Measurements from ENCODE around the gene TEX22.

The TEX22 gene

DNA sequence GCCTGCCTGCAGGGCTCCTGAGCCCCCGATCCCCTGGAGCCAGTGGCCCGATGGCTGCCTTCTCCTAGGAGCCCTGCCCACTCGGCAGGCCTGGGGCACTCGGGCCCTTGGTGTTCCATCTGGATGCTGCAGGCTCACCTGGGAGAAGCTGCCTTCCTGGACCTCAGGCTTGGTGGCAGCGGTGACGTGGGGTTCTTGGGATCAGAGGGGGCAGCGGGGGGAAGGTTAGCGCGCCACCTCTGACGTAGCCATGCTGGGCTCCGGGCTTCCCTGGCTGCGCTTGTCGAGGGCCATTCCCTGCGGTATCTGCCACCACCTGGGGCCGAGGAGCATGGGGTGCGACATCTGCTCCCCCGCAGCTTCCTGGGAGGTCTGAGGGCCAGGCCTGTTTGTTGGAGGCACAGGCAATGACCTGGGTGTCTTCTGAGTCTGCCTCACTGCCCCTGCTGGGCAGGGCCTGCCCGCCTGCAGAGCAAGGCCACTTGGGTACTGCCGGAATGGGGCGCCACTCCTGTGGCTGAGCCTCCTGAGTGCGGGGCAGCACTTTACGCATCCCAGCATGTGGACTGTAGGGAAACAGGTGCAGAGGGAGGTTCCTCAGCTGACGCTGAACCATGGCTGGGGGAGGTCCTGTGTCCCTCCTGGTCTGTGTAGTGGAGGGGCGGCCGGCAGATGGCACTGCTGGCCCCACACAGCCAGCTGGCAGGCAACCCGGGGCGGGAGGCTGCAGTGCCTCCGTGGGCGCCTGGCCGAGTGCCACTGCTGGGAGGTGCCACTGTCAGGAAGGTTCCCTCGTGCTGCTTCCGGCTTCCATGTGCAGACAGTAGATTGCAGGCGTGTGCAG, 41.6 kb downstream of the TEX22 start:
- Histone ChIP-seq H3K9me2 (replicated peaks; ENCODE audit: insufficient read depth, low read length) (no peaks in the 10 kb centered on the region), H3K27ac (ENCODE audit: low read length) (no peak overlapping the region), H3K4me3 (ENCODE audit: low read length) (no peak overlapping the region), H3K9me3 (replicated peaks; ENCODE audit: insufficient read depth, low read length) (no peaks in the 10 kb centered on the region), H3K79me2 (ENCODE audit: low read length) (peaks cover 28% of the 10 kb centered on the region), H3K4me1 (ENCODE audit: low read length) (no peaks in the 10 kb centered on the region), H3F3A (ENCODE audit: insufficient read depth, low read length) (no peaks in the 10 kb centered on the region; the same call in 1 of the 2 replicates), H4K20me1 (ENCODE audit: insufficient read depth, low read length) (no peaks in the 10 kb centered on the region), H3K9ac (ENCODE audit: low read length) (no peak overlapping the region), H2AFZ (ENCODE audit: low read length) (no peak overlapping the region), H3K4me2 (ENCODE audit: low read depth, low read length) (no peak overlapping the region), H3K27me3 (replicated peaks; ENCODE audit: insufficient read depth, low read length) (no peaks in the 10 kb centered on the region), H3K36me3 (replicated peaks; ENCODE audit: insufficient read depth, low read length) (no peaks in the 10 kb centered on the region)
- TF ChIP-seq EZH2 (optimal IDR thresholded peaks at IDR 0.05; ENCODE audit: low read depth, low read length): no peak
- TF ChIP-seq, protein P1, sequence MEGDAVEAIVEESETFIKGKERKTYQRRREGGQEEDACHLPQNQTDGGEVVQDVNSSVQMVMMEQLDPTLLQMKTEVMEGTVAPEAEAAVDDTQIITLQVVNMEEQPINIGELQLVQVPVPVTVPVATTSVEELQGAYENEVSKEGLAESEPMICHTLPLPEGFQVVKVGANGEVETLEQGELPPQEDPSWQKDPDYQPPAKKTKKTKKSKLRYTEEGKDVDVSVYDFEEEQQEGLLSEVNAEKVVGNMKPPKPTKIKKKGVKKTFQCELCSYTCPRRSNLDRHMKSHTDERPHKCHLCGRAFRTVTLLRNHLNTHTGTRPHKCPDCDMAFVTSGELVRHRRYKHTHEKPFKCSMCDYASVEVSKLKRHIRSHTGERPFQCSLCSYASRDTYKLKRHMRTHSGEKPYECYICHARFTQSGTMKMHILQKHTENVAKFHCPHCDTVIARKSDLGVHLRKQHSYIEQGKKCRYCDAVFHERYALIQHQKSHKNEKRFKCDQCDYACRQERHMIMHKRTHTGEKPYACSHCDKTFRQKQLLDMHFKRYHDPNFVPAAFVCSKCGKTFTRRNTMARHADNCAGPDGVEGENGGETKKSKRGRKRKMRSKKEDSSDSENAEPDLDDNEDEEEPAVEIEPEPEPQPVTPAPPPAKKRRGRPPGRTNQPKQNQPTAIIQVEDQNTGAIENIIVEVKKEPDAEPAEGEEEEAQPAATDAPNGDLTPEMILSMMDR (IDR thresholded peaks at IDR 0.05; ENCODE audit: low read length): no peak
- TF ChIP-seq EZH2phosphoT487 (IDR thresholded peaks at IDR 0.05; ENCODE audit: low read length): no peak
- no peak for DNase-seq

DNA sequence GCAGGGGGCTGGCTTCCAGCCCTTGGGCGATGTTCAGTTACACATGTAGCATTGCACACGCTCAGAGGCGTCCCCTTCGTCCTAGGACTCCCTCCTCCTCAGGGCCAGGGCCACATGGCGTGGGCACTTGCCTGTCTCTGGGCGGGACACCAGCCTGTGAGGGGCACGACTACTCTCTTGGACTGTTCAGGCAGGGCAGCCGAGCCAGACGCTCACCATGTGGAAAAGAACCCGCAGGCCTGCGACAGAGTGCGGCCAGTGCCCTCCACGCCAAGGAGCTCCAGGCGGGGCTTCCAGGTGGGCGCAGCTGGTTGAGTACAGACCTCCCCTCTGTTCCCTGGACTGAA, 42.2 kb downstream of the TEX22 start:
- Histone ChIP-seq H4K20me1 (ENCODE audit: insufficient read depth, low read length) (no peaks in the 10 kb centered on the region), H3K79me2 (ENCODE audit: low read length) (peaks cover 23% of the 10 kb centered on the region), H3K9me3 (replicated peaks; ENCODE audit: insufficient read depth, low read length) (no peaks in the 10 kb centered on the region), H3K4me2 (ENCODE audit: low read depth, low read length) (no peak overlapping the region), H3K27me3 (replicated peaks; ENCODE audit: insufficient read depth, low read length) (no peaks in the 10 kb centered on the region), H3K4me3 (ENCODE audit: low read length) (no peak overlapping the region), H3K27ac (ENCODE audit: low read length) (no peak overlapping the region), H3K9me2 (replicated peaks; ENCODE audit: insufficient read depth, low read length) (no peaks in the 10 kb centered on the region), H3F3A (ENCODE audit: insufficient read depth, low read length) (no peaks in the 10 kb centered on the region; the same call in 1 of the 2 replicates), H3K36me3 (replicated peaks; ENCODE audit: insufficient read depth, low read length) (no peaks in the 10 kb centered on the region), H2AFZ (ENCODE audit: low read length) (no peak overlapping the region), H3K9ac (ENCODE audit: low read length) (no peak overlapping the region), H3K4me1 (ENCODE audit: low read length) (no peaks in the 10 kb centered on the region)
- DNase-seq: no peak
- TF ChIP-seq EZH2phosphoT487 (IDR thresholded peaks at IDR 0.05; ENCODE audit: low read length) (no peak), EZH2 (optimal IDR thresholded peaks at IDR 0.05; ENCODE audit: low read depth, low read length) (no peak)
- TF ChIP-seq, protein P1 (IDR thresholded peaks at IDR 0.05; ENCODE audit: low read length): no peak

DNA sequence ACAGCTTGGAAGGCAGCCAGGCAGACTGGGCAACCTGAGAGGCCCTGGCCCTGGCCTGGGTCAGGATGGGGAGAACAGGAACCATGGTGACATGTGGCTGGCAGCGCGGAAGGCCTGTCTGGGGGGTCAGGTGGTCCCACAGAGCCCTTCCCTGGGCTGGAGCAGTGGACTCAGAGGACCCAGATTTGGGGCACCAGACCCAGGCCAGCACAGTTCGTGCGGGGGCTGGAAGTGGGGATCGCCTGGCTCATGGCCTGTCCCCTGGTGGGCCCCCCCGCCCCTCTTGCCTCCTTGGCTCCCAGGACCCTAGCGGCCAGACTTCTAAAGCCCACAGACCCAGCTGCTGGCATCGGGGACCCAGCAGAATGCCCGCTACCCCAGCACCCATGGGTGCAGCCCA, 42.7 kb downstream of the TEX22 start:
- no peaks in the 10 kb centered on the region for H3K9me3 ChIP-seq (replicated peaks; ENCODE audit: insufficient read depth, low read length)
- no peaks in the 10 kb centered on the region for H3K4me1 ChIP-seq (ENCODE audit: low read length)
- no peaks in the 10 kb centered on the region for H4K20me1 ChIP-seq (ENCODE audit: insufficient read depth, low read length)
- no peak overlapping the region for H3K4me3 ChIP-seq (ENCODE audit: low read length)
- no peak overlapping the region for H3K4me2 ChIP-seq (ENCODE audit: low read depth, low read length)
- H2AFZ ChIP-seq (ENCODE audit: low read length): no peak overlapping the region
- no peaks in the 10 kb centered on the region; the same call in 1 of the 2 replicates for H3F3A ChIP-seq (ENCODE audit: insufficient read depth, low read length)
- H3K27me3 ChIP-seq (replicated peaks; ENCODE audit: insufficient read depth, low read length): no peaks in the 10 kb centered on the region
- no peak for TF ChIP-seq EZH2 (optimal IDR thresholded peaks at IDR 0.05; ENCODE audit: low read depth, low read length)
- TF ChIP-seq EZH2phosphoT487 (IDR thresholded peaks at IDR 0.05; ENCODE audit: low read length): no peak
- TF ChIP-seq, protein P1 (IDR thresholded peaks at IDR 0.05; ENCODE audit: low read length): no peak
- H3K36me3 ChIP-seq (replicated peaks; ENCODE audit: insufficient read depth, low read length): no peaks in the 10 kb centered on the region
- DNase-seq: no peak
- H3K79me2 ChIP-seq (ENCODE audit: low read length): peaks cover 21% of the 10 kb centered on the region
- no peak overlapping the region for H3K9ac ChIP-seq (ENCODE audit: low read length)
- H3K9me2 ChIP-seq (replicated peaks; ENCODE audit: insufficient read depth, low read length): no peaks in the 10 kb centered on the region
- no peak overlapping the region for H3K27ac ChIP-seq (ENCODE audit: low read length)

Measured in MM.1S (cell line).